ENCODE data around the gene IRF9.

IRF9 gene

GRCh38 chr14:24137529-24138395 is 23.3 kb upstream of the IRF9 start:
- no peaks in the 10 kb centered on the region for H3K9me3 Mint-ChIP-seq
- H3K27me3 Mint-ChIP-seq (ENCODE audit: low read depth, poor library complexity): peaks cover 18% of the 10 kb centered on the region
- no peak for TF ChIP-seq CTCF (IDR thresholded peaks at IDR 0.05)
- H3K36me3 Mint-ChIP-seq (ENCODE audit: low read depth): peaks cover 25% of the 10 kb centered on the region
- peak overlapping the region; percentile 83 for H3K4me3 Mint-ChIP-seq
- peaks cover 57% of the 10 kb centered on the region for H3K4me1 Mint-ChIP-seq
- no peak overlapping the region for H3K27ac Mint-ChIP-seq
- DNase-seq: no peak

- Mint-ChIP-seq H3K4me3 (peak overlapping the region; percentile 95), H3K27ac (no peak overlapping the region), H3K4me1 (peaks cover 55% of the 10 kb centered on the region), H3K27me3 (ENCODE audit: low read depth, poor library complexity) (peaks cover 18% of the 10 kb centered on the region), H3K36me3 (ENCODE audit: low read depth) (peaks cover 25% of the 10 kb centered on the region), H3K9me3 (no peaks in the 10 kb centered on the region)
- TF ChIP-seq CTCF (IDR thresholded peaks at IDR 0.05): no peak
- no peak for DNase-seq
Measured at GRCh38 chr14:24138396-24139271, 22.4 kb upstream of the IRF9 start.

GRCh38 chr14:24139272-24139934 is 21.7 kb upstream of the IRF9 start:
- H3K4me1 Mint-ChIP-seq: peaks cover 58% of the 10 kb centered on the region
- no peaks in the 10 kb centered on the region for H3K9me3 Mint-ChIP-seq
- no peak for TF ChIP-seq CTCF (IDR thresholded peaks at IDR 0.05)
- peaks cover 30% of the 10 kb centered on the region for H3K36me3 Mint-ChIP-seq (ENCODE audit: low read depth)
- peak overlapping the region; percentile 95 for H3K4me3 Mint-ChIP-seq
- DNase-seq: no peak
- no peak overlapping the region for H3K27ac Mint-ChIP-seq
- H3K27me3 Mint-ChIP-seq (ENCODE audit: low read depth, poor library complexity): peaks cover 18% of the 10 kb centered on the region

- H3K36me3 Mint-ChIP-seq (ENCODE audit: low read depth): peaks cover 33% of the 10 kb centered on the region
- H3K4me3 Mint-ChIP-seq: peak within 1 kb of the TSS; percentile 95
- peak within 1 kb of the TSS; percentile 88 for H3K27ac Mint-ChIP-seq
- peaks cover 9% of the 10 kb centered on the region for H3K27me3 Mint-ChIP-seq (ENCODE audit: low read depth, poor library complexity)
- H3K4me1 Mint-ChIP-seq: peaks cover 69% of the 10 kb centered on the region
- peak; percentile 99 for DNase-seq
- TF ChIP-seq CTCF (IDR thresholded peaks at IDR 0.05): no peak
- no peaks in the 10 kb centered on the region for H3K9me3 Mint-ChIP-seq
Measured at GRCh38 chr14:24141097-24141880, 19.8 kb upstream of the IRF9 start, which contains the start of gene EMC9. Gene EMC9, minus strand, starts transcription at chr14:24141591. Its CDS starts 287 bp downstream, at chr14:24141304.

GRCh38 chr14:24143511-24143910 is 17.6 kb upstream of the IRF9 start:
- H3K4me3 Mint-ChIP-seq: no peak overlapping the region
- peaks cover 62% of the 10 kb centered on the region for H3K4me1 Mint-ChIP-seq
- peaks cover 24% of the 10 kb centered on the region for H3K36me3 Mint-ChIP-seq (ENCODE audit: low read depth)
- H3K27me3 Mint-ChIP-seq (ENCODE audit: low read depth, poor library complexity): no peaks in the 10 kb centered on the region
- TF ChIP-seq CTCF (IDR thresholded peaks at IDR 0.05): no peak
- DNase-seq: no peak
- no peaks in the 10 kb centered on the region for H3K9me3 Mint-ChIP-seq
- no peak overlapping the region for H3K27ac Mint-ChIP-seq
